PC-3 (cell line): ENCODE data around the gene TDRD7.

Experiments used
- CTCF ChIP-seq: fragments of 300-600 bp; sonication (generic); conservative IDR thresholded peaks from 2 replicates; pipeline ENCODE4 v1.5.1; 2017; ENCODE audit warnings: antibody characterized with exemption, low read depth, mild to moderate bottlenecking, low read length
- EZH2 ChIP-seq: fragments of 300-600 bp; sonication (generic); IDR thresholded peaks from one replicate; pipeline ENCODE4 v1.6.1; 2017; ENCODE audit warnings: antibody characterized with exemption, mild to moderate bottlenecking, low read length; ENCODE audit not compliant: unreplicated experiment
- EZH2phosphoT487 ChIP-seq: fragments of 300-600 bp; sonication (generic); IDR thresholded peaks from 2 replicates; pipeline ENCODE4 v1.6.1; 2018; ENCODE audit warnings: mild to moderate bottlenecking, antibody characterized with exemption, low read length, borderline replicate concordance

GRCh38 chr9:97413462-97413861 is 1.6 kb downstream of the TDRD7 start:
- no peak for TF ChIP-seq CTCF
- no peak for TF ChIP-seq EZH2phosphoT487
- no peak for TF ChIP-seq EZH2
